ENCODE results near the gene HNRNPLL. TPM values are rescaled to one million over a fixed set of nuclear protein-coding genes. Genes with fewer than 3 reads are reported as not detected.
A peak's percentile ranks its signal among the peaks of the same experiment; 100 is the strongest.

HNRNPLL gene
- total and polyA plus RNA-seq, 2 of the 8 experiments (the other 6 are each of a cell fraction or from before 2014, with no cell fraction given) = 18.6 to 69.3 TPM

GRCh38 chr2:38523728-38524437, 78.8 kb downstream of the HNRNPLL start:
- Histone ChIP-seq H4K5ac (ENCODE audit: insufficient read length, low read depth, low read length) (no peak overlapping the region), H3K23me2 (ENCODE audit: low read depth, low read length) (no peaks in the 10 kb centered on the region), H4K8ac (ENCODE audit: extremely low read depth, insufficient read depth, low read length) (no peak overlapping the region), H2BK15ac (ENCODE audit: low read length) (no peak overlapping the region), H3K23ac (ENCODE audit: insufficient read length) (no peak overlapping the region), H2BK20ac (ENCODE audit: low read length) (no peak overlapping the region), H4K20me1 (replicated peaks in 1 of 2; ENCODE audit: control insufficient read depth in 1 of 2, insufficient read depth in 2 of 2, low read length in 2 of 2) (no peaks in the 10 kb centered on the region), H3K4me3 (ENCODE audit: extremely low read depth in 1 of 4, insufficient read depth in 2 of 4, low read depth in 3 of 4, low read length in 4 of 4) (no peak overlapping the region), H2AFZ (ENCODE audit: low read length) (peak overlapping the region; percentile 48; the same call in 1 of the 2 replicates), H4K91ac (replicated peaks; ENCODE audit: insufficient read length, low read length) (no peak overlapping the region), H3K79me1 (ENCODE audit: low read depth, low read length) (no peaks in the 10 kb centered on the region), H3K14ac (ENCODE audit: insufficient read length) (no peak overlapping the region), H3K79me2 (ENCODE audit: control insufficient read depth in 1 of 2, insufficient read depth in 2 of 2, low read length in 2 of 2) (no peaks in the 10 kb centered on the region), H2BK5ac (ENCODE audit: low read depth, low read length) (no peak overlapping the region), H3K56ac (replicated peaks; ENCODE audit: insufficient read length, low read depth, low read length) (no peak overlapping the region), H3K36me3 (ENCODE audit: control insufficient read depth in 2 of 4, insufficient read depth in 4 of 4, low read length in 3 of 4) (no peaks in the 10 kb centered on the region), H3K4me2 (ENCODE audit: insufficient read depth in 1 of 2, low read depth in 2 of 2, low read length in 2 of 2) (no peak overlapping the region), H3K18ac (ENCODE audit: extremely low read depth, low read length) (no peak overlapping the region), H3K4ac (replicated peaks; ENCODE audit: insufficient read length, low read depth, low read length) (no peak overlapping the region), H2BK12ac (ENCODE audit: low read depth, low read length) (no peak overlapping the region), H2BK120ac (replicated peaks; ENCODE audit: low read depth, low read length) (no peak overlapping the region), H3K27me3 (replicated peaks in 1 of 4; ENCODE audit: control insufficient read depth in 3 of 4, extremely low read depth in 1 of 4, insufficient read depth in 3 of 4, low read length in 3 of 4) (0 out of 7 replicates have a peak, but pooled peaks cover 0 to 2% (median 0%) of the 10 kb centered on the region in 4 experiments), H3K9me3 (ENCODE audit: insufficient read depth in 2 of 2, low read depth in 1 of 2, low read length in 1 of 2) (no peaks in the 10 kb centered on the region), H3K27ac (ENCODE audit: low read depth, low read length) (no peak overlapping the region), H3K4me1 (replicated peaks in 1 of 4; ENCODE audit: control insufficient read depth in 3 of 4, insufficient read depth in 4 of 4, low read length in 3 of 4) (peaks cover 4 to 11% (median 6%) of the 10 kb centered on the region in 4 experiments; a peak in 6 of 7 replicates), H2AK5ac (ENCODE audit: low read depth, low read length) (no peak overlapping the region), H3K9ac (replicated peaks in 1 of 4; ENCODE audit: extremely low read depth in 1 of 4, low read depth in 3 of 4, low read length in 3 of 4) (no peak overlapping the region)
- FAIRE-seq (no peak), DNase-seq (ENCODE audit: low read depth in 1 of 2, low spot score in 2 of 2) (peak in 1 of 2 experiments; percentile 72)
- ChIA-PET POLR2A (ENCODE audit: partially characterized antibody) (interaction anchor here (0.9 to 1.3 kb wide), 4 partner anchors 19 to 247 kb away, joined by 3 to 4 read pairs (median 3); no protein-coding TSS in a partner anchor), CTCF (ENCODE audit: partially characterized antibody) (interaction anchor here (0.5 to 8.4 kb wide), 20 partner anchors 10 to 683 kb away, joined by 3 to 83 read pairs (median 3); no protein-coding TSS in a partner anchor)
- 58% methylated on average over 10 of the region's 11 CpGs; no CpG with 5 or more reads in 1 of the 2 experiments for WGBS, 2 experiments (ENCODE audit: extremely low coverage in 1 of 2, insufficient coverage in 1 of 2, insufficient read length in 1 of 2, insufficient replicate concordance in 2 of 2, low coverage in 1 of 2, low lambda C conversion rate in 2 of 2, missing lambda C conversion rate in 1 of 2)
- TF ChIP-seq RAD21 (IDR thresholded peaks at IDR 0.05 in 1 of 2, conservative IDR thresholded peaks at IDR 0.05 in 1 of 2; ENCODE audit: low read depth in 2 of 2, low read length in 2 of 2) (peak; percentile 47 to 62), RBBP5 (IDR thresholded peaks at IDR 0.05; ENCODE audit: borderline replicate concordance, low read depth, low read length) (no peak), BCL11A (IDR thresholded peaks at IDR 0.05; ENCODE audit: low read depth in 2 of 2, low read length in 2 of 2) (no peak), E2F6 (IDR thresholded peaks at IDR 0.05) (peak; percentile 73; the same call in 1 of the 2 replicates), MAX (IDR thresholded peaks at IDR 0.05) (peak; percentile 95), CTCF (IDR thresholded peaks at IDR 0.05; ENCODE audit: control extremely low read depth in 1 of 3, insufficient read depth in 1 of 3, low read depth in 1 of 3, low read length in 3 of 3) (peak; percentile 46 to 72 (median 71)), TEAD4 (IDR thresholded peaks at IDR 0.05; ENCODE audit: low read depth, low read length) (0 out of 2 replicates have a peak, but pooled peaks have one; percentile 62)

Measured in H1 (cell line).